Mesothelial cell of epicardium (in vitro differentiated cells): ENCODE measurements around the gene INTS3. TPM values are rescaled to one million over a fixed set of nuclear protein-coding genes. Genes with fewer than 3 reads are reported as not detected.
A peak's percentile ranks its signal among the peaks of the same experiment; 100 is the strongest.
"Not testable (repeated sequence)": the region's sequence is repeated elsewhere in the genome, so short reads cannot be mapped to it uniquely, and the experiment has no call there.

Experiments used
- DNase-seq, 2 experiments: peaks; one replicate each; pipeline ENCODE4 v3.0.0; 2021; ENCODE audit warnings: low spot score in 2 of 2; ENCODE audit not compliant: unreplicated experiment in 2 of 2
- H3K27ac Mint-ChIP-seq: 2 replicates; pipeline ENCODE4 v1.8.0; 2021; ENCODE audit warnings: mixed read lengths
- H3K27me3 Mint-ChIP-seq: 2 replicates; pipeline ENCODE4 v1.8.0; 2021; ENCODE audit warnings: low read depth, mixed read lengths
- H3K36me3 Mint-ChIP-seq: 2 replicates; pipeline ENCODE4 v1.8.0; 2021; ENCODE audit warnings: mixed read lengths
- H3K4me1 Mint-ChIP-seq: 2 replicates; pipeline ENCODE4 v1.8.0; 2021; ENCODE audit warnings: mixed read lengths
- H3K4me3 Mint-ChIP-seq: 2 replicates; pipeline ENCODE4 v1.8.0; 2021; ENCODE audit warnings: mild to moderate bottlenecking, moderate library complexity, mixed read lengths
- H3K9me3 Mint-ChIP-seq: 2 replicates; pipeline ENCODE4 v1.8.0; 2021; ENCODE audit warnings: mixed read lengths
- CTCF ChIP-seq: fragments of 200-600 bp; sonication (generic); IDR thresholded peaks from one replicate; pipeline ENCODE4 v1.5.0; 2021; ENCODE audit warnings: antibody characterized with exemption; ENCODE audit not compliant: unreplicated experiment
- total RNA-seq: library from RNA; stranded (reverse); gene quantifications from 3 replicates; pipeline ENCODE4 v1.2.1, GENCODE V29; 2021

INTS3 gene
- total RNA-seq, 1 donor from 2014 or later, result 120 TPM

- H3K27ac Mint-ChIP-seq, result peak overlapping the region; percentile 61
- H3K36me3 Mint-ChIP-seq, result peaks cover 2% of the 10 kb centered on the region
- DNase-seq, result no peak
- peaks cover 21% of the 10 kb centered on the region for H3K4me1 Mint-ChIP-seq
- H3K27me3 Mint-ChIP-seq, result no peaks in the 10 kb centered on the region
- TF ChIP-seq CTCF, result no peak
- no peaks in the 10 kb centered on the region for H3K9me3 Mint-ChIP-seq
- H3K4me3 Mint-ChIP-seq, result no peak overlapping the region
Measured at GRCh38 chr1:153777648-153778047, 49.8 kb downstream of the INTS3 start.

- Mint-ChIP-seq H3K27ac (no peak overlapping the region), H3K4me3 (no peak overlapping the region), H3K9me3 (no peaks in the 10 kb centered on the region), H3K36me3 (peaks cover 2% of the 10 kb centered on the region), H3K4me1 (peaks cover 26% of the 10 kb centered on the region), H3K27me3 (no peaks in the 10 kb centered on the region)
- no peak for DNase-seq
- no peak for TF ChIP-seq CTCF
Measured at GRCh38 chr1:153778051-153778823, 50.4 kb downstream of the INTS3 start.

- no peak overlapping the region for H3K27ac Mint-ChIP-seq
- H3K4me3 Mint-ChIP-seq, result no peak overlapping the region
- no peak for DNase-seq
- peaks cover 2% of the 10 kb centered on the region for H3K36me3 Mint-ChIP-seq
- TF ChIP-seq CTCF, result no peak
- no peaks in the 10 kb centered on the region for H3K27me3 Mint-ChIP-seq
- H3K9me3 Mint-ChIP-seq, result no peaks in the 10 kb centered on the region
- H3K4me1 Mint-ChIP-seq, result peaks cover 30% of the 10 kb centered on the region
Measured at GRCh38 chr1:153778824-153779519, 51.1 kb downstream of the INTS3 start.

GRCh38 chr1:153779781-153780541, 52.1 kb downstream of the INTS3 start:
- H3K4me1 Mint-ChIP-seq, result peaks cover 23% of the 10 kb centered on the region
- no peak for DNase-seq
- H3K36me3 Mint-ChIP-seq, result peaks cover 2% of the 10 kb centered on the region
- no peaks in the 10 kb centered on the region for H3K27me3 Mint-ChIP-seq
- H3K4me3 Mint-ChIP-seq, result no peak overlapping the region
- no peak for TF ChIP-seq CTCF
- H3K27ac Mint-ChIP-seq, result no peak overlapping the region
- H3K9me3 Mint-ChIP-seq, result no peaks in the 10 kb centered on the region

GRCh38 chr1:153780551-153780950, 52.7 kb downstream of the INTS3 start:
- no peaks in the 10 kb centered on the region for H3K27me3 Mint-ChIP-seq
- no peak for TF ChIP-seq CTCF
- no peak overlapping the region for H3K27ac Mint-ChIP-seq
- peaks cover 2% of the 10 kb centered on the region for H3K36me3 Mint-ChIP-seq
- no peak overlapping the region for H3K4me3 Mint-ChIP-seq
- no peak for DNase-seq
- H3K9me3 Mint-ChIP-seq, result no peaks in the 10 kb centered on the region
- H3K4me1 Mint-ChIP-seq, result peaks cover 26% of the 10 kb centered on the region

GRCh38 chr1:153782648-153783047, 54.8 kb downstream of the INTS3 start:
- Mint-ChIP-seq H3K4me3 (peak overlapping the region; percentile 83), H3K4me1 (peaks cover 14% of the 10 kb centered on the region), H3K27ac (peak overlapping the region; percentile 99)
- not testable (repeated sequence) for H3K36me3 Mint-ChIP-seq, H3K27me3 Mint-ChIP-seq, H3K9me3 Mint-ChIP-seq, DNase-seq
